GM12878 (cell line): ENCODE results near the gene PRR5.

ENCODE experiments used
- CBX5 ChIP-seq: sonication (generic); IDR thresholded peaks from 2 replicates; pipeline ENCODE4 v1.6.1; 2016; ENCODE audit warnings: low read depth, moderate library complexity, mild to moderate bottlenecking, inconsistent platforms
- CTCF ChIP-seq, 3 experiments: IDR thresholded peaks in 2 of 3; conservative IDR thresholded peaks in 1 of 3; 2 replicates each; pipeline ENCODE4 v1.5.1; 2011; ENCODE audit warnings: low read depth in 3 of 3, low read length in 3 of 3, mild to moderate bottlenecking in 3 of 3, control low read depth in 2 of 3, moderate library complexity in 2 of 3, inconsistent platforms in 1 of 3, mixed read lengths in 1 of 3; ENCODE audit not compliant: control insufficient read depth in 2 of 3, insufficient read depth in 1 of 3; ENCODE audit errors: extremely low read depth in 1 of 3
- IKZF1 ChIP-seq: fragments of 450-650 bp; conservative IDR thresholded peaks from 2 replicates; pipeline ENCODE4 v1.6.1; 2017; ENCODE audit warnings: antibody characterized with exemption, mild to moderate bottlenecking
- SP1 ChIP-seq: IDR thresholded peaks from one replicate; pipeline ENCODE4 v1.6.1; 2011; ENCODE audit warnings: low read depth, low read length
- ZBTB40 ChIP-seq: fragments of 450-650 bp; IDR thresholded peaks from 2 replicates; pipeline ENCODE4 v1.6.1; 2016; ENCODE audit warnings: mild to moderate bottlenecking, moderate library complexity, borderline replicate concordance

- TF ChIP-seq ZBTB40 (no peak), CTCF (IDR thresholded peaks at IDR 0.05 in 2 of 3, conservative IDR thresholded peaks at IDR 0.05 in 1 of 3; ENCODE audit: control insufficient read depth in 2 of 3, extremely low read depth in 1 of 3, insufficient read depth in 1 of 3, low read depth in 3 of 3, low read length in 3 of 3) (no peak), CBX5 (no peak), SP1 (no peak), IKZF1 (no peak)
Observed at GRCh38 chr22:44731357-44731970, 29.5 kb downstream of the PRR5 start.
